Gastrocnemius medialis (tissue), 4 donors: ENCODE measurements around the gene PYGO2.

ENCODE experiments used
- POLR2A ChIP-seq, 2 donors: fragments of 450-650 bp; IDR thresholded peaks; one replicate each; pipeline ENCODE4 v1.6.1; 2017; ENCODE audit warnings: antibody characterized with exemption in 2 of 2, mild to moderate bottlenecking in 2 of 2, moderate library complexity in 2 of 2
- TF ChIP-seq, protein P1 (sequence below), 5 experiments: fragments of 450-650 bp in 3 of 5; fragments of 200-600 bp in 2 of 5; sonication (generic) in 2 of 5; IDR thresholded peaks in 4 of 5; conservative IDR thresholded peaks in 1 of 5; 1 replicate in 4 of 5; 2 replicates in 1 of 5; pipeline ENCODE4 v1.5.1; 2016 to 2019; ENCODE audit warnings: antibody characterized with exemption in 5 of 5, mild to moderate bottlenecking in 3 of 5, moderate library complexity in 3 of 5

DNA sequence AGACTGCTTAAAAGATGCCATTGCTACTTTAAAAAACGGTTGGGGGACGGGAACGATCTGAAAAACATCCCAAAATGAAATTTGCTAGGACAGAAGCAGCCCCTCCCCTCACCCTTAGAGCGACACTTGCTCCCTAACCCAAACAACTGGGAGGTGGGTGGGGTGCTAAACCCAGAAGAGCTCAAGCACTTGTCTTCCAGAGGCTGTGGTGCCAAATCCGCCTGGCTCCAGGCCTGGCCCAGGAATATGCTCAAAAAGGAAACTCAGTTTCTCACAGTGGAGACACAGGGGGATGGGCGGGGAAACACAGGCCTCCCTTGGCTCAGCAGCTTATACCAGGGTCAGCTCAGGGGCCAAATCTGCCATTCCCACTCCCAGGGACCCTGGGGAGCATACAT is 5.0 kb downstream of the PYGO2 start:
- TF ChIP-seq, protein P1, sequence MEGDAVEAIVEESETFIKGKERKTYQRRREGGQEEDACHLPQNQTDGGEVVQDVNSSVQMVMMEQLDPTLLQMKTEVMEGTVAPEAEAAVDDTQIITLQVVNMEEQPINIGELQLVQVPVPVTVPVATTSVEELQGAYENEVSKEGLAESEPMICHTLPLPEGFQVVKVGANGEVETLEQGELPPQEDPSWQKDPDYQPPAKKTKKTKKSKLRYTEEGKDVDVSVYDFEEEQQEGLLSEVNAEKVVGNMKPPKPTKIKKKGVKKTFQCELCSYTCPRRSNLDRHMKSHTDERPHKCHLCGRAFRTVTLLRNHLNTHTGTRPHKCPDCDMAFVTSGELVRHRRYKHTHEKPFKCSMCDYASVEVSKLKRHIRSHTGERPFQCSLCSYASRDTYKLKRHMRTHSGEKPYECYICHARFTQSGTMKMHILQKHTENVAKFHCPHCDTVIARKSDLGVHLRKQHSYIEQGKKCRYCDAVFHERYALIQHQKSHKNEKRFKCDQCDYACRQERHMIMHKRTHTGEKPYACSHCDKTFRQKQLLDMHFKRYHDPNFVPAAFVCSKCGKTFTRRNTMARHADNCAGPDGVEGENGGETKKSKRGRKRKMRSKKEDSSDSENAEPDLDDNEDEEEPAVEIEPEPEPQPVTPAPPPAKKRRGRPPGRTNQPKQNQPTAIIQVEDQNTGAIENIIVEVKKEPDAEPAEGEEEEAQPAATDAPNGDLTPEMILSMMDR (IDR thresholded peaks at IDR 0.05 in 4 of 5, conservative IDR thresholded peaks at IDR 0.05 in 1 of 5) = no peak
- no peak for TF ChIP-seq POLR2A (IDR thresholded peaks at IDR 0.05)
